Endothelial cell of hepatic sinusoid (primary cell): ENCODE measurements around the gene CPVL.

Experiments used
- in situ Hi-C: cut with HindIII; loops from 2 replicates; pipeline ENCODE4 v1.10.0; 2017; ENCODE audit warnings: low sequenced_read_pairs

The CPVL gene

DNA sequence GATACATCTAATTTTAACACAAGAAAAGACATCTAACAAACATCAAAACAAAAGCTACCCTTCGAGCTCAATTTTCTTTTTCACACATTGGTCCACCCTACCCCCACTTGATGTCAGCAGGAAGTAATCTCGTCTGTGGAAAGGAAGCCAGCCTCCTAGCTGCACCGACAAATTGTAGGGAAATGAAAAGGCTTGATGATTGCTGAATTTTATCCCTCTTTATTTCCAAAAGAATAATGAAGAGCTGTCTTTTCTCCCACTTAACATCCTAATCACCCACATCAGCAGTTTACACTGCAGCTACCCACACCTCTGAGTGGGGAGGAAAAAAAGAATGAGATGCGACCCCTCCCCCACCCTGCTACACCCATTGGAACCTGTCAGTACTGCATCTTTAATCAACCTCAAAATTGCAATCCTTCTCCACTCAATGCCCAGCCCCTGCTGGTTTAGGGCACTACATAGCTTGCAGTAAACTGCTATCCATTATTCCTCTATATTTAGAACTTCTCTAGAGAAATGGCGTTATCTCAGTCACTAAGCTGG, 10.6 kb upstream of the CPVL start:
- in situ Hi-C loops = no loop called here

DNA sequence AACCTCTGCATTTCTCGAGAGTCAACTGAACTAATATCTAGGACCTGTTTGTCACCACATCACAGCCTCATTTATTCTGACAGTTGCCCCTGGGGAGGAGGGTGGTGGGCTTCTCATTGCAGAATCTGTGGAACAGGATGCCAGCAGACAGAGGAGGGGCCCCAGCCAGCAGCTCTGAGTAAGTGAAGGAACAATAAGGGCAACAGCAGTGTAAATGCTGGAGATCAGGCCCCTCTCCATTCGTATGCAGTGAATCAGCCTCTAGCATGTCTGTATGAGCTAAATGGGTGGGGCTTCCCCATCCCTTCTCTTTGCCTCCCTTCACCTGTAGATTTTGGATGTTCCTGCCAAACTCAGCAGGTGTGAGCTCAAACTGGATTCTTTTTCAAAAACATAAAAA, 7.7 kb upstream of the CPVL start:
- in situ Hi-C loops = no loop called here

DNA sequence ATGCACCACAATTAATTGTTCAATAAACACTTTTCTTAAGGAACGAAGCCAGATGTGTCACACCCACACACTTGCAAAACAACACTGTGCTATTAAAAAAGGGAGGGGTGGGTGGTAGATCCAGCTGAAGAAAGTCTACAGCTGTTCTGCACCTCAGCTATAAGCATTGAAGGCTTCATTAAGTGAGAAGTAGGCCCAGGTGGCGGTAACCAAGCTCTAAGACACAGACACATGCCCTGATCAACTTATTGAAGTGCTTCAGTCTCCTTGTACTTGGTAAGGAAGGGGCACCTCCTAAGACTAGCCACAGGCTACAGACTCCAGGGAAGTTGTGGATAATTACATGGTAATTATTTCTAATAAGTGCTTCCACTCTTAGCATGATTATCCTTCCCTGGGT, 4.5 kb upstream of the CPVL start:
- in situ Hi-C loops = no loop called here

DNA sequence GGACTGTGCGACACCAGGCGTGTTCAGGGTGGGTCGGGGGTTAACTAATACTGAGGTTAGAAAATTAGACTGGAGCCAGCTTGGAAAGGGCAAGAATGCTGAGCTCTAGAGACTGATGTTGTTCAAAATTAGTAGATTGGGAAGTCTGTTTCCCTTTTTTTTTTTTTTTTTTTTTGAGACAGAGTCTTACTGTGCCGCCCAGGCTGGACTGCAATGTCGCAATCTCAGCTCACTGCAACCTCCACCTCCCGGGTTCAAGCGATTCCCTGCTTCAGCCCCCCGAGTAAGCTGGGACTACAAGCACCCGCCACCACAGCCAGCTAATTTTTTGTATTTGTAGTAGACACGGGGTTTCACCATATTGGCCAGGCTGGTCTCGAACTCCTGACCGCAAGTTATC, 2.7 kb upstream of the CPVL start:
- in situ Hi-C loops = no loop called here

DNA sequence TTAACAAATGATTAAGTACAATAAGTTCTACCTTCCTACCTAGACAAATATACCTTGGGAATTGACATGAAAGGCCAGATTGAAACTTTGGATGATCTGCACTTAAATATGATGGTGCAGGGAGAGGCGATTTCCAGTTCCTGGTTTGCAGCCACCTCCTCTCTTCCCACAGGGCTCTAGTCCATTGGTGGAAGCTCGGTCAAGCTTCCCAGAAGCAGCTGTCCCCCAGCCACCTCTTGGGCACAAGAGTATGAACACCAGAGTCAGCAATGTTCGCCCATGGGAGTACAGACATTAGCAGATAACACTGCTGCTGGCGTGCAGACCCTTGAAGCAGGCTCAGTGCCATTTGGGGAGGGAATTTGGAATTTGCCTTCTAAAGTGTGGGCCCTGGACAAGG, 1.5 kb upstream of the CPVL start:
- in situ Hi-C loops = no loop called here

DNA sequence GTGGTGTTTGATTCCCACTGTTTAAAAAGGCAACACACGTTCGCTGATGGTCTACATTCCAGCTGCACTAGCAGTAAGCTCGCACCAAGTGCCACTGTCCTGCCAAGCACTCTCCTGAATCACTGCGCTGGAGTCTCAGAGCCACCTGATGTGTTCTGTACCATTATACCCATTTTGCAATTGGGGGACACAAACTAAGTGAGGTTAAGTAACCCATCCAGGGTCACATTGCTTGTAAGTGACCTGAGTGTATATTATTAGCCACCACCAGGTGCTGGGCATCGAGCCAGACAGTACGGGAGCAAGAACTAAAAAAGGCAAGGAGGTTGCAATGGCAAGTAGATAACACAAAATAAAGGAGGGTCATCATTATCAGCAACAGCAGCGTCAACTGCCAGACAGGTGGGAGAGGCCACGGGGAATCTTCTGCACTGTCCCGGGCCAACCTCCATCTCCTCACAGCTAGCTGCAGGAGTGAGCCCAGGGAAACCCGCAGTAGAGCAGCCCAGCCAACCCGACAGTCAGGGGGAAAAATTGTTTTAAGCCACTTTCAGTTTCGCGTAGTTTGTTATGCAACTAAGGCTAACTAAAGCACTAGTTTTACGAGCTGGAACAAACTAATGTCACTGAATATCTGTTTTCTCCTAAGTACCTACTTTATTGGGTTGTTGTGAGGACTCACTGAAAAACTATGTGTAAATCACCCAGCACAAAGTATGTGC, 712 bp upstream of the CPVL start:
- in situ Hi-C loops = no loop called here

DNA sequence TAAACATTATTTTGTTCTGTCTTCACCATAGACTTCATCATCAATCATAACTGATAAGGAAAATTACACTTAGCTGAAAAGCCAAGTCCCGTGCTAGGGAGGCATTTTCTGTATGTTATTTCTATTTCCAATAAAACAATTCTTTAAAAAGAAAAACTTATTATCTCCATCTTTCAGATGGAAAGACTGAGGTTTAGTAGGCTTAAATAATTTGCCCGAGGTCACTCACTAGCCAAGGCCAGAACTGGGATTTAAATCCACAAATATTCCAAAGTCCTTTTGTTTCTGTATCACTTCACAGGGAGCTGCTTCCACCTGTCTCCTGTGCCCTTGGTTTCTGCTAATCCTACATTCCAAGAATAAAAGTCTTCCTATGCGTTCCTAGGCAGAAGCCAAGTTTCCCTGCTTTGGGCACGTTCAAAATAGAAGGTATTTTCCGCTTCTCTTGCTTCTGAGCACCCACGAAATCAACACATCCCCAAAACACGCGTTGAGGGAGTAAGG, 732 bp downstream of the CPVL start:
- in situ Hi-C loops = no loop called here

DNA sequence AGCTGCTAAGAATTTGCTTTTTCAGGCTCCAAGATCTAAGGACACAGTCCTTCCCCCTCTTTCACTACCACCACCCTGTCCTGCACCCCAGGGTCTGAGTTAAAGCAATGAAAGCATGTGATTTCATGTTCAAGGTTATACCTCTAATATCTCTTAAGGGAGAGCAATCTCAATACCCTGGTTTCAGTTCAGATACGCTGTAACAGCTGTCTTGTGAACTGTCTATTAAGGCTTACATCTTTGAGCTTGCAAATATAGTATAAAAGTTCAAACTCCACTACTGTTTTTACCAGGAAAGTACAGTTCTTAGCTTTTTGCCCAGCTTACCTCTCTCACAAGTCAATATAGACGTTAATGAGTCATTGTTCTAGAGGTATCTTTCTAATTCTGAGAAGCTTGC, 2.6 kb downstream of the CPVL start:
- in situ Hi-C loops = no loop called here

DNA sequence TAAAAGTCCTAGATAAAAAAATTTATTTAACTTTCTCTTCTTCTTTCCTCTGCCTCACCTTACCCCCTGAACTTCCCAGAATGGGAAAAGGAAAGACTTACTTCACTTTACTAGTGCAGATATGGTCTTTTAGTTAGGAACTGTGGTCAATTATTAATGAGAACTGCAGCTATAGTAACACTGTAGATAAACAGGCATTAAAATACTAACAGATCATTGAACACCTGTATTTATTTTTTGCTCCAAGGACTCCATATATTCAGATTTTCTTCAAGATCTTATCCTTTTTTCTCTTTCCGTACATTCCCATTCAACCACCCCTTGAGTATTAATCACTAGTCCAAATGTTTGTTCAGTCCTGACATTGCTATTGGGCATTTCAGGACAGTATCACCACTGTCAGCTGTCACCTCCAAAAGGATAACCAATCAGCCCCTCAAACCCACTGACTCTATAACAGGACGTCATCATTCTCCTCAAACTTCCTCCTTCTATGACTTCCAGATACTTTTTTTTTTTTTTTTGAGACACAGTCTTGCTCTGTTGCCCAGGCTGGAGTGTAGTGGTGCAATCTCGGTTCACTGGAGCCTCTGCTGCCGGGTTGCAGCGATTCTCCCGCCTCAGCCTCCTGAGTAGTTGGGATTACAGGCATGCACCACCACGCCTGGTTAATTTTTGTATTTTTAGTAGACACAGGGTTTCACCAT, 4.2 kb downstream of the CPVL start:
- in situ Hi-C loops = no loop called here

DNA sequence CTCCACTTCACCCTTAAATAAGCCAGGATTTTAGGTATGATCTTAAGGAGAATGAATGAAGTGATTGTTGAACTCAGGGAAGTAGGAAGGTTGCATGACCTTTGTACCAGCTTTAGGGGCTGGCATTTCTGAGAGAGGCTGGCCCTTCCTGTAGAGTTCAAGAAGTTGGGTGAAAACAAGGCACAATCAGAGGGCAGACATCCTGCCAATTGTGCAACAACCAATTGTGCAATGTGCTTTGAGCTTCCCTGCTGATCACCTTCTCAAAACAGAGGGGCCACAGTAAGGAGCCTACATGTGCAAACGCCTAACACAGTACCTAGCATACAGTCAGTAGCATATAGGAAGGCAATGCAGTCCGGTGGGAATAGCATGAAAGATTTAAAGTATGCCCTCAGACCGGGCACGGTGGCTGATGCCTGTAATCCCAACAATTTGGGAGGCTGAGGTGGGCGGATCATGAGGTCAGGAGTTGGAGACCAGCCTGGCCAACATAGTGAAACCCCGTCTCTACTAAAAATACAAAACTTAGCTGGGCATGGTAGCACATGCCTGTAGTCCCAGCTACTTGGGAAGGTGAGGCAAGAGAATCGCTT, 5.4 kb downstream of the CPVL start:
- in situ Hi-C loops = no loop called here

DNA sequence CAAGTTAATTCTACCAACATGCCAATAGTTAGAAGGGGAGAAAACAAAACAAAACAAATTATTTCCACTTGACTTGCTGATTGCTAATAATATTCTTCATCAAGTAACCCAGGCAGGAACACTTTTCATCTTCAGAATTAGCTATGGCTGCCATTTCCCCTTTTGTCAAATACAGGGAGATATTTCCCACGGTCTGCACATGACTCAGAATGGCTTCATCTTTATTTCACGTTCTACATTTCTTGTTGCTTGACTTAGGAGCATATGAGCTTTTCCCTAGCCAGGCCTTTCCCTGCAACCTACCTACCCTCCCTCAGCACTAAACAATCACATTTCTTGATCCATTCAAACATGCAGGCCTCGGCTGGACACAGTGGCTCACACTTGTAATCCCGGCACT, 6.5 kb downstream of the CPVL start:
- in situ Hi-C loops = no loop called here

DNA sequence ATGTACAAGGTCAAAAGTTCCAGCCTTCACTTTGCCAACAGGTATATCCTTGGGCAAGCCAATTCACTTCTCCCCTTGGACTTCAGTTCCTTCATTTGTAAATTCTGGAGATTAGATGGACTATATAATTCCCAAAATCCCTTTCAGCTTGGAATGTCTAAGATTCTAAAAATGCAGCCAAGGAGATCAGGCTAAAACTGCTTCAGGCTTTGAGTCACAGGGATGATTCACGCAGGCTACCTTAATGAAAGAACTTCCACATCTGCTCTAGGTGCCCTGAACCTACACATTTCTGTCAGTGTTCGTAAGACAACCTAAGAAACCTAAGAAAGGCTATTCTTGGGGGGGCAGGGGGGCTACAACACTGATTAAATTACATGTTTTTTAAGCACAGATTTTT, 7.1 kb downstream of the CPVL start:
- in situ Hi-C loops = no loop called here

DNA sequence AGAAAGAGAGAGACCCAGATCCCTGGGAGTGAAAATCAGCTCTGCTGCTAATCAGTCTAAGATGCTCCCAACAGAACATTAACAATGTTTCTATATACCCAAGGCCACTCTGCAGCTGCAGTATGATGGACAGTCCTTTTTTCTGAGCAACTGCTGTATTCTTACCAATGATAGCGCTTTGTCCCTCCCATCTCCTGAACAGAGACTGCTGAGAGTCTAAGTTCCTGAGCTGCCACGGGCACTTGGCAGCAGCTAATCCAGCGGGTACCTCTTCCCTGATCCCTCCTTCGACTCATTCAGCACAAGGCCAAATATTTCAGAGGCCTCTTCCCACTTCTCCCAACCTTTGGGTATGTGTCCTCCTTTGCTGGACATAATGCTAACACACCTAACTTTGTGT, 7.7 kb downstream of the CPVL start:
- in situ Hi-C loops = no loop called here

DNA sequence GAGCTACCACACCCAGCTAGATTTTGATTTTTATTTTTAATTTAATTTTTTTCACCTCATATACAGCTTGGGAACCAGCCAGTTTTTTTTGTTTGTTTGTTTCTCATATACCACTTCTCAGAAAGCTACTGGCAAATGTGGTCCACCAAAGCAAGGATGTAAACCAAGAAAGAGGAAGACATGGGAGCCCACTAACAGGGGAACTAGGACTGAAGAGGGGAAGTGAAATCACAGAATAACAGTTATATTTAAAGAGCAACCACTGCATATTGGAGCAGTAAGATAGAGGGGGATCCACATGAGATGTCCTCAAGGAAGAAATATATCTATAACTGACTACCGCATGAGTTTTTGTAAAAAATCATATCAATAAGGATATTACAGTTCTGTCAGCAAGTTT, 10.5 kb downstream of the CPVL start:
- in situ Hi-C loops = no loop called here

DNA sequence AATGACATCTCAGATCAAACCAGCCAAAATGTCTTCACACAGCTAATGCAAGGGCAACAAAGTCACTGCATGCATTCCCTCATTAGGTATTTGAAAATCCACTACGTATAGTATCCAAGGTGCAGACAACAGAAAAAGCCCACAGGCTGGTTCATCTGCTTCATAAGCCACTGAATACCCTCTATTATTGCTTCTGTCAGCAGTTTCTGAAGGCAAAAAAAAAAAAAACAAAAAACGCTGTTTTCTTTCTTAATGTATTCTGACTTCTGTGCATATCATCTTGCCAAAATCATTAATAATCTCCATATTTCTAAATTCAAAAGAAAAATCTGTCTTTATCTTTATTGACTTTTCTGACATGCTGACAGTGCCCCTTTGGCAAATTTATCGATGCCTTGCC, 13.4 kb downstream of the CPVL start:
- in situ Hi-C loops = no loop called here

DNA sequence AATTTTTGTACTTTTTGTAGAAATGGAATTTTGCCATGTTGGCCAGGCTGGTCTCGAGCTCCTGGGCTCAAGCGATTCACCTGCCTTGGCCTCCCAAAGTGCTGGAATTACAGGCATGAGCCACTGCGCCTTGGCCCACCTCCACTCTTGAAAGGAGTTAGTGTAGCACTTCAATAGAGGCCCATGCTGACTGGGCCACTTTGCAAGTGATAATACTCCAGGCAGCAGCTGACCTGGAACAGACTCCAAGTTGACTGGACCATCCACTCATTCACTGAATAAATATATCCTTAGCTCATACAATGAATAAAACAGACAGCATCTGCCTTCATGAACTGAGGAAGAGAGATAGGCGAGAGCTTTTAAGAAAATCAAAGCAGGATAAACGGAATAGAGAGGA, 14.7 kb downstream of the CPVL start:
- in situ Hi-C loops = no loop called here

DNA sequence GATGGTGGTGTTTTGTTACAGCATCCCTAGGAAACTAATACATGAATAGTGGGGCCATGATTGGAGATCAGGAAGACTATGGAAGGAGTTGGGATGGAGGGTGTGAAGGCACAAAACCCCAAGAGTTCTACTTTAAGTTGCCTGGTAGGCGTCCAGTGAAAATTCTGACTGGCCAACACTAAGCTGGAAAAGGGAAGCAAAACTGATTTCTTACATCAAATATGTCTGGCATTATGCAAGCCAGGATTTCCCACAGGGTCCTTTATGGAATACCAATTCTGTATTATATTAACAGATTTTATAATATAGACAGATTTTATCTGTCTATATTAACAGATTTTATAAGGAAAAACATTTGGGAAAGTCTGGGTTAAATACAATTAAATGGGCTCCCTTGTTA, 16.2 kb downstream of the CPVL start:
- in situ Hi-C loops = no loop called here

DNA sequence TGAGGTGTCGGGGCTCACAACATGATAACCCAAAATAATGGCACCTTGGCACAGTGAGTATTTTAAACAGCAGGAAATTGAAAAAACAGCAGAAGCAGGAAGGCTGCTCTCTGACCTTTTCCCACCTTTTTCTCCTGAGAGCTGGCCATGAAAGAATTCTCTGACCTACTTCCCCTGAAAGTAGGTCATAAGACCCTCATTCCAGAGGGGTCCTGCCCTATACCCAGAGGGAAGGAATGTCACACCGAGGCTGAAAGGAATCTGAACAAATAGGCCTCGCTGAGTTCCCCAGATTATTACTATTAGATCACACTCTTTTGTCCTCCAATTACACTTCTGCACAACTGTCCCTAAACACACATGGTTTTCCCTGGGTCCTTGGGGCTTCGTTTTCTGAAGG, 18.8 kb downstream of the CPVL start:
- in situ Hi-C loops = no loop called here

DNA sequence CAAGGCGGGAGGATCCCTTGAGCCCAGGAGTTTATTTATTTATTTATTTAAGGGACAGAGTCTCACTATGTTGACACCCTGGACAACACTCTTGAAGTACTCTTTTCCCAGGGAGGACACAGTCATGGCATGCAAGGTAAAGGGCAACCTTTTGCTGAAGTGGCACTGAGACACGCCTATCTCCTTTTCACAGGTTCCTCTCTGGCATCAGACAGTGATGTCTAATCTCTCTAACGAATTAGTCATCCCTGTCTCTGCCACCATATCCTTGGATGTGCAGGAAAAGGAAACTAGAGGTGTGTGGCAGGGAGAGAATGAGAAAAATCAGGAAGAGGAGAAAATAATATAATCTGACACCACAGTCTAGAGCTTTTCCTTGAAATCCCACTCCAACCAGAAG, 19.5 kb downstream of the CPVL start:
- in situ Hi-C loops = no loop called here

DNA sequence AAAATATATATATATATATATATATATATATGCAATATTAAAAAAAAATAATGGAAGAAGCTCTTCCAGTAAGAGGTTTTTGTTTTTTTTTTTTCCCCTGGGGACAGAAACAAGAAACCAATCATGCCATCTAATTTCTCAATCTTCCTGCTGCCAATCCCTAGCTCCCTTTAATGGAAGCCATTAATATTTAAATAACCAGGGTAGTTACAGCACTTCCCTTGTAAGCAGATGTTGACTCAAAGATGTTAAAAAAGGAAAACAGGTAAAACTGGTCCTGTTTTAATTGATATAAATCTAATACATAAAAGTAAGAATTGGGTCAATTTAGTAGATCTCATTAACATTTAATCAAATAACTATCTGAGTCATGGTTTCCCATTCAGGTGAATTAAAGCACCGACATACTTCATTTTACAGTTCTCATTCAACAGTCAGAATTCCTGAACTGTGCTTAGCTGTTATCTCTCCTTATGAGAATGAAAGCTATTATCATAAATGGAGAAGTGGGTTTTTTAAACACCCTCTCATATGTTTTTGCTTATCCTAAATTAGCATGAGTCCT, 22.6 kb downstream of the CPVL start:
- in situ Hi-C loops = no loop called here

DNA sequence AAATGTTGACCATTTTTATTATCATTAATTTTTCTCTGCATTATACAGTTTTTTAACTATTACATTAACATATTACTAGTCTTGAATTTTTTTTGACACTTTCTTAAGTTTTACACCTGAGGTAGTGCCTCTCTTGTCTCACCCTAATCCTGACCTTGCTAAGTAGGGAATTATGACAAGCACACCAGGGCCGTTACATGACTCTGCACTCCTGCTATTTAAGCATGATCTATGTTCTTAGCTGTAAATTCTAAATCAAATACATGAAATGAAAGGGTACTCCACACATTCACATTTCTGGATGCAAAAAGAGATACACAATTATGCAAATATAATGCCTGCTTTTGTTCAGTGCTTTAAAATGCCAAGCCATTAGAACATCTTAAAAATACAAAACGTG, 23.6 kb downstream of the CPVL start:
- in situ Hi-C loops = no loop called here

DNA sequence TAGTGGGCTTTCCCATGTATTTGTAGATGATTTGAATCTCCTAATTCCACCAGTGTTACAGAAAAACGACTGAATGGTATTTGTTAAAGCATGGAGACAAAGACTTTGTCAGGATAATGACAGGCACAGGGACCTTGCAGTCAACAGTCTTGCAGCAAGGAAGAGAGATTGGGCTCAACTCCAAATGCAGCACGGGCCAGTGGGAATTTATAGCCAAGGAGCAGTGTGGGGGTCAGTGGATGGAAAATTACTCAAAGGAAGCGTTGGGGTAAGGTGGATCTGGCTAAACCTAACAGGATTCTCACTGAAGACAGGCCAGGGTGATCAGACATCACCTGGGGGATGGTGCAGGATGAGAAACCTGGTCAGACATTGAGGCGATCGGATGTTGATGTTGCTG, 24.3 kb downstream of the CPVL start:
- in situ Hi-C loops = no loop called here
